ENCODE results near the gene MPPED1.

GRCh38 chr22:43433451-43434274 is 21.8 kb downstream of the MPPED1 start:
- TF ChIP-seq CTCF (IDR thresholded peaks at IDR 0.05): no peak
- TF ChIP-seq EP300 (IDR thresholded peaks at IDR 0.05): no peak
- TF ChIP-seq POLR2A (IDR thresholded peaks at IDR 0.05): no peak

Data from upper lobe of left lung (tissue), 4 donors.